Measurements from ENCODE around the gene TOR1AIP1.

TOR1AIP1 gene

DNA sequence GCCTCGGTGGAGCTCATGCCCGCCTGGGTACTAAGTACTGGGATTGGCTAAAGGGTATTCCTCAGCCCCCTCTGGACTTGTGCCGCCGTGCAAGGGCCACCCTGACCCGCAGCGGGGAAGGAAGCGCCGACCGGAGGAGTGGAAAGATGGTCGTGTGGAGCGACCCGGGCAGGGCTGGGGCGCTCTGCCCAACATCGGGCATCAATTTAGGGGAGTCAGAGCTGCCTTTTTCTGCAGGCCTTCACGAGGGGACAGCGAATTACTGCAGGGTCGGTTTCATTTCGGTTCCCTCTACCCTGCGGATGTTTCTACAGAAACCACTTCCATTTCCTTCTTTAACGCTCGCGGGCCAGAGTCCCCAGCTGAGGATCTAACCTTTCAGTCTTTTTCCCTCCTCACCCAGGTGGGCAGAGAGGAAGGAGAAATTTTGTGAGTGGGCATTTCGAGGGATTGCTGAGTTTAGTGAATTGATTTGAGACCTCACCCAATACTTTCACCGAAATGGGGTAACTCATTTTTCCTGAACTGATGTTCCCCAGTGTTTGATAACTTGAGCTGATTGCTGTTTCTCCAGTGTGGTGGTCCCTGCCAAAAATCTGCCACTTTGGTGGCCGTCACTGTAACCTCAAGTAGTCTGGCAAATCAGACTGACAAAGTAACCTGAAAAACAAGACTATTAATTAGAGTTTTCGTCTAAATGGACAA is 1.1 kb downstream of the TOR1AIP1 start:
- peak in 1 of 2 experiments; percentile 7 for DNase-seq

DNA sequence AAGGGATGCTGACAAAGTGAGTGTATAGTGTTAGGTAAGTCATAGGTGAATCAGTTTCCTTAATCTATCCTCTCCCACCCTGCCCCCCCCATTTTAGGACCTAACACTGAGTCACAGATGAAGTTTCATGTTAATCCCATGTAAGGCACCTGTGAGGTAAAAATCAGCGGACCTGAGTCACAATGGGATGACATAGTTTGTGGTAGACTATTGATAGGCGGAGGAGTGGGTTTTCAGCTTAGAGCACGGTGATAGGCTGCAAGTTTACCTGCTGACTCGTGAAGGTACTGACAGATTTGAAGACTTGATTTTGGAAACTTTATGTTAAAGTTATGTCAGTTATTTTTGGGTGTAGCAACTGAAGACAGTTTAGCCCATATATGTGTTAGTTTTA is 1.7 kb downstream of the TOR1AIP1 start:
- peak; percentile 42 to 57 for DNase-seq

DNA sequence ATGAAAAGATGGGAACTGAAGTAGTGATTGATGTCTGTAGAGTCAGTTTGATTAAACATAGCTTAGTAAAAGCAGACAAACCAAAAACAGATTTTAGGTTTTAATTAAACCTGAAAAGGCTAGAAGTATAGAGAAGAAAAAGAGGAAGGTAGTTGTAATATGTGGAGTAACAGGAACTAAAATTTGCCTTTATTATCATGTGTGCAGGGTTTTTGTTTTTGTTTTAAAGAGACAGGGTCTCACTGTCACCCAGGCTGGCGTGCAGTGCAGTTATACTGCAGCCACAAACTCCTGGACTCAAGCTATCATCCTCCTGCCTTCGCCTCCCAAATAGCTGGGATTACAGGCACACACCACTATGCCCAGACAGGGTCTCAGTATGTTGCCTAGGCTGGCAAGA is 6.0 kb downstream of the TOR1AIP1 start:
- no peak for DNase-seq

DNA sequence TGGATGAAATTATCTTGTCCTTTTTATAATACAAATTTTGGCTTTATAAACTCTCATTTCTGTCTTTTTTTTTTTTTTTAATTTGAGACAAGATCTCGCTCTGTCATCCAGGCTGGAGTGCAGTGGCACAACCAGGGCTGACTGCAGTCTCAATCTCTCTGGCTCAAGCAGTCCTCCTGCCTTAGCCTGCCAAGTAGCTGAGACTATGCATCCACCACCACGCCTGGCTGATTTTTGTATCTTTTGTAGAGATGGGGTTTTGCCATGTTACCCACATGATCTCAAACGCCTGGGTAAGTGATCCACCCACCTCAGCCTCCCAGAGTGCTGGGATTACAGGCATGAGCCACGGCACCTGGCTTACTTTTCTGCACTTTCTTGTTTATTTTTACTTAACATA is 7.5 kb downstream of the TOR1AIP1 start:
- DNase-seq: no peak

DNA sequence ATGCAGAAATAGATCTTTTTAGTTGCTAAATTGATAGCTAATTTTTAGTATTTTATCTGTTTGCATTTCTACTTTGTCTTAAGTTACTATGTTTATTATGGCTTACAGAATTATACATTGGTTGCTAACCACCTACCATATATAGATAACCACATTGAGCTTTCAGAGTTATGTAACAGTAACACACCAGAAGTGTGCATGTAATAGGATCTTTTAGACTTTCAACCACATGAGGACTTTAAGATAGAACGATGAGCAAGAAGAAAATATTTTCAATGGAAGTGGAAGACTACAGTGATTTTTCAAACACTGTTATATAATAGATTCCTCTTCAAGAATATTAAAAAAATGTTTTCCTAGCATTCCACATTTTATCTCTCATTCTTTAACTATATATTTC is 28.8 kb downstream of the TOR1AIP1 start:
- no peak for DNase-seq

DNA sequence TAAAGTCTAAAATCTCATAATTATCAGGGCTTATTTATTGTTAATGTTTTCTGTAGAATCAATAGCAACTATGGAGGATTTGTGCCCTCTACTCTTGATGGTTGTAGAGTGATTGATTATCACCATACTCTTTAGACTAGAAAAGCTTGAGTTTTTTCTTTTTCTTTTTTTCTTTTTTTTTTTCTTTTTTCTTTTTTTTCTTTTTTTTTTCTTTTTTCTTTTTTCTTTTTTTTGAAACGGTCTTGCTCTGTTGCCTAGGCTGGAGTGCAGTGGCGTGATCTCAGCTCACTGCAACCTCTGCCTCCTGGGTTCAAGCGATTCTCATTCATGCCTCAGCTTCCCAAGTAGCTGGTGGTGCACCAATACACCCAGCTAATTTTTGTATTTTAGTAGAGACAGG is 29.7 kb downstream of the TOR1AIP1 start:
- DNase-seq: no peak

DNA sequence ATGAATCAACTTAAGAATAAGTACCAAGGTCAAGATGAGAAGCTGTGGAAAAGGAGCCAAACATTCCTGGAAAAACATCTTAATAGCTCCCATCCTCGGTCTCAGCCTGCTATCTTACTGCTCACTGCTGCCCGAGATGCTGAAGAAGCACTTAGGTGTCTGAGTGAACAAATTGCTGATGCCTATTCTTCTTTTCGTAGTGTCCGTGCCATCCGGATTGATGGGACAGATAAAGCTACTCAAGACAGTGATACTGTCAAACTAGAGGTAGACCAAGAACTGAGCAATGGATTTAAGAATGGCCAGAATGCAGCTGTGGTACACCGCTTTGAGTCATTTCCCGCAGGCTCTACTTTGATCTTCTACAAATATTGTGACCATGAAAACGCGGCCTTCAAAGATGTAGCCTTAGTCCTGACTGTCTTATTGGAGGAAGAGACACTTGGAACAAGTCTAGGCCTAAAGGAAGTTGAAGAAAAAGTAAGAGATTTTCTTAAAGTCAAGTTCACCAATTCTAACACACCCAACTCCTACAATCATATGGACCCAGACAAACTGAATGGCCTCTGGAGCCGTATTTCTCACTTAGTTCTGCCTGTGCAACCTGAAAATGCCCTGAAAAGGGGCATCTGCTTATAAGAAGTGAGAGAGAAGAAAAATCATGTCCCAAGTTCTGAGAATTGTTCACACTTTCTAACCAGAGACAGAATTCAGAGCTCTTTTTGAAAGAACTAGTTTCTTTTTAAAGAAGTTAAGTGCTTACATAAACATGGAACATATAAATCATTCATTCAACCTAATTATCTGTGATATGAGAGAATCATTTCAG is 35.7 kb downstream of the TOR1AIP1 start:
- DNase-seq: no peak

DNA sequence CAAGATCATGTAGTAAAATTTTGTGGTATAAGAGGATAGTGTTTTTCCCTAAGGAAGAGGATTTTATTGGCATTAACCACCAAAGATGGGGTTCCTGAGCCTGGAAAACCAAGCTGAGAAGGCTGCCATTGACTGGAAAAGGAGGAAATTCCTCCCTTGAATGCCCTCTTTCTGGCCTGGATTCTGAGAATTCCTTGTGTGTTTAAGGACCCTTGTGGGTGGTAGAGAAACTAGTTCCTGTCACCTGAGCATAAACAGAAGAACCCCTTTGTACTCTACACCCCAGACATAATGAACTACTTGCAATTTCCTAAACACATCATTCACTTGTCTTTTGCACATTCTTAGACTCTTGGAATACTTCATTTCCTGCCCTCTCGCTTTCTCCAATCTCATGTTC is 39.4 kb downstream of the TOR1AIP1 start:
- DNase-seq: no peak

DNA sequence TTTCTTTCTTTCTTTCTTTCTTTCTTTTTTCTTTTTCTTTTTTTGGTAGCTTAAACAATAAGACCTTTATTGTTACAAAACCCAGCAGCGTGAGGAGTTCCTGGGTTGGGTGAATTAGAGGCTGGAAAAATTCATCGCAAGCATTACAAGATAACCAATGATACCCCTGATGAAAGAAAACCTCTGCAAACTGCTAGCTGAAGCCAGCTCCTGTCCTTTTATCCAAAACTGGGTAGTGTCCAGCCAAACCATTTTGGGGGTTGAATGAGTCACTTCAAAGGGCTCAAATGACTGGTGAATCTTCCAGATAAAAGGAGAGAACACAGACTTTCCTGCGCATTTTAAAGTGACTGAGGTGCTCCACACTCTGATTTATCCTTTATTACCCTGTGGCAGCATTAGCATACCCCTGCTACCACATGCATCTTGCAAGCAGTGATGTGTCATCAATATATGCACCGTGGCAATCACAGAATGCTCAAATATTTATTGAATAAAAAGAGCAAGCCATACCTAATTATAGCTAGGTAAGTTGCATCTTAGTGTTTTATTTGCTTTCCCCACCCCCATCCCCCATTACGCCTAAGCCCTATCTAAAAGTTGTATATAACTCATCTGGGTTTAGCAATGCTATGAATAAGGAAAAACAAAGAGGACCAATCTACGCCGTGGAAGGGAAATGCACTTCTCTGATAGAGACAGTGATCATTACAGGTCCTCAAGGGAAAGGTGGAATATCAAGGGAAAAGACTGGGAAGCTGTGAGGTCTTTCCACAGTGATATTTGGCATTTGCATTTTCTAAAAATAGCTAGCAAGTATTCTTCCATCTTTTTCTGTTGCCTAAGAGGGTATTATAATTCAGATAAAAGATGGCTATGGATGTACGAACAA is 40.1 kb downstream of the TOR1AIP1 start:
- DNase-seq: no peak

DNA sequence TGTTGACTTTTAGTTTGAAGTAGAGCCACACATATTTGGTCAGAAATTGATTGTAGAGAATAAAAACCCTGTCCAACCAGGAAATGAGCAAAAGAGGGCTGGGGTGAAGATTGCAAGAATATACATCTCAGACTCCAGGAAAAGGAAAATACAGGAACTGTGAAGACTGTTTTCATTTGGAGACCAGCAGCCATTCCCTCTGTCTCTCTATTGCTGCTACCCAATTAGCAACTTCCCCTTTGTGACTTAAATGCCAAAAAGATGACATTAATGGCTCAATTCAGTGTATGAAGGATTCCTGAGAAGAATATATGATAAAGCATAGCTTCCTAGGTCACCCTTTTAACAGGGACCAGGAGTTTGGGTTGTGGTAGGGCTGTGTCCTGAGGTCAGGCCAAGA is 40.9 kb downstream of the TOR1AIP1 start:
- no peak for DNase-seq

DNA sequence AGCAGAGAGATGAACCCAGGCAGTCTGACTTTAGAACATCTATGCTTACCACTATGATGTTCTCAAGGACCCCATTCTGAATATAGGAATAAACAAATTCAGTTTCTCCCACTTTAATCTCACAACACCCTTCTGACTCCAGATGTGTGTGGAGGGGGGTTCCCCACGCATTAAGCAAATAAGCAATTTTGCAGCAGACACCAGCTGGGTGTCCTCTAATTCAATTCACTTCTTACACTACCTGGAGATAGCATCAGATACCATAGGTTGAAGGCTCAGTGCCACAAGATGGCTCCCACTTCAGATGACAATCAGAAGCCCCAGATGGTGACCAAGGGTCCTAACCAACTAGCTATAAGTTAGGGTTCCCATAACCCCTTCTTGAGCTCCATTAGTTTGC is 42.2 kb downstream of the TOR1AIP1 start:
- DNase-seq: no peak

DNA sequence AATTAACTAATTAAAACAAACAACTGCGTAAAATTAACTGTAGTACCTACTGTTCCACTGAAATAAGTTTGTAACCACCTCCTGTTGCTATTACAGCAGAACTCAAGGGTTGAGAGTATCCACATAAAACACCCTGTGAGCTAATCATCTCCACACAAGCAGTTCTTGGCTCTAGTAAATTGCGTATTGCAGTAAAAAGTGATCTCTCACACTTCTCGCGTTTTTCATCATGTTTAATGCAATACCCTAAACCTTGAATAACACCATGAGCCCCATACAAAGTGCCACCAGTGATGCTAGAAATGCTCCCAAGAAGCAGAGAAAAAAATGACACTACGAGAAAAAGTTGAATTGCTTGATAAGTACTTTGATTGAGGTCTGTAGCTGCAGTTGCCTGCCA is 43.2 kb downstream of the TOR1AIP1 start:
- DNase-seq: no peak

DNA sequence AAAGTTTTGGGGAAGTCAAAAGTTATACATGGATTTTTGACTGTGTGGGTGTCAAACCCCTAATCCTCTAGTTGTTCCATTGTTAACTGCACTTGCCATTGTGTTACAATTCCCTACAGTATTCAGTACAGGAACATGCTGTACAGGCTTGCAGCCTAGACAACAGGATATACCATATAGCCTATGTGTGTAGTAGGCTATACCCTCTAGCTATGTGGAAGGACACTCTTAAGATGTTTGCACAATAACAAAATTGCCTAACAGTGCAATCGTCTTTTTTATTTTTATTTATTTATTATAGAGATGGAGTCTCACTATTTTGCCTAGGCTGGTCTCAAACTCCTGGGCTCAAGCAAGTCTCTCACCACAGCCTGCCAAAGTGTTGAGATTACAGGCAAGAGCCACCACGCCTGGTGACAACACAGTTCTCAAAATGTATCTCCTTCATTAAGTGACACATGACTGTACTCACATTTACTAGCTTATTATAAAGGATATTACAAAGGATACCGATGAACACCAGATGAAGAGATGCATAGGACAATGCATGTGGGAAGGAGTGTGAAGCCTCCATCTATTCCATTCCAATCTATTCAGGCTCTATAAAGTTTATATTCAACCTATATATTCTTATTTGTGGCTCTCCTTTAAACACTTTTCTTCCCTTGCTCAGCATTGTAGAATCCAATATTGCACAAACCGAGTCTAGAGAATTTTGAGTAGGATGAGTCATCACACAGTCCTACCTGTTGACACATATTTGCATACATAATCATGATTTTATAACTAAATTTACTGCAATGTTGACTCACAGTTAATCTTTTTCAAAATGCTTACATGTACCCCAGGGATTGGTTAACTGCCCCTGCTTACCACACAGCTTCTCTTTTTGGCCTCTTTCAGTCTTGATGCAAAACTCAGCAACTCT is 44.1 kb downstream of the TOR1AIP1 start:
- no peak for DNase-seq

DNA sequence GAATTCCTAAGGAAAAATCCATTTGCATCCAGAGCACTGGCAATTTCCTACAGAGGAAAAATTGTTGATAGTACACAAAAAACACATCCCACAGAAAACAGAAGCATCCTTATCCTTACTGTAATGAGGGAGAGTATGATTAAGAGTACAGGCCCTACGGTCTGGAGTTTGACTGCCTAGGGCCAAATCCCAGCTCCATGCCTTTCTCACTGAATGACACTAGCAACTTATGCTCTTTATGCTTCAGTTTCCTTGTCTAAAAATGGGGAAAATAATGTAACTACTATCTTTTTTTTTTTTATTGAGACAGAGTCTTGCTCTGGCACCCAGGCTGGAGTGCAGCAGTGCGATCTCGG is 44.7 kb downstream of the TOR1AIP1 start:
- DNase-seq: no peak

DNA sequence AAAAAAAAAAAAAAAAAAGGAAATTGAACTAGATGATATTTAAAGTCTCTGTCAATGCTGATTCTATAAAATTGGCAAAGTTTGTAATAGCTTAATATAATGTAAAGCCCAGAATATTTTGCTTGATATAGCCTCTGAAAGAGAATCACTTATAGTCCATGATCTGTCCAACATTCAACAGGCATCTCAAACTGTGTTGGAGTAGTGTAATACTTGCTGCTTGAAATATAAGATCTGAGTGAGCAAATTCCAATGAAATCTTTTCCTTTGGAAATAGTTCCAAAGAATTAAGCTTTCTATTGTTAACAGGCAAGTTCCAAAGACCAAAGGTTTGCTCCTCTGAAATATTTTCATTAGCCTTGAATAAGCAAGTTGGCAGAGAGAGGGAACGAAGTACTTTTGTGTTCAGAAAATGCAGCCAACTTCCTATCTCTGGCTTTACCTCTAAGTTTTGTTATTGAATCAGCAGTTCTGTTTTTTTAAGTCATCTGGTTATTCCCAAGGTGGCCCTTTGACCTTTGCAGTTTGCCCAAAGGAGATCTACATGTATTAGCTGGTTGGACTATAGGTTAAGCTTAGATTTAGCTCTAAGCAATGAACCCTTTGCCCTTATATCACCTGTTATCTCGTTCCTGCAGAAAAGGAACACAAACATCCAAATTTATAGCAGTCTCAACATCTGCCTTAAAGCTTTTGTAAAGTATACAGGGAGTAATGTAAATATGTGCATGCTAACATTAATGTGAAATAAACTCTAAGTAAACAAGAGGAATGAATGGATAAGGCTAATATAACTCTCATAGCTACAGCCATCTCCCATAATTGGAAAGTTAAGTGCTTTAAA is 48.1 kb downstream of the TOR1AIP1 start:
- DNase-seq: no peak

DNA sequence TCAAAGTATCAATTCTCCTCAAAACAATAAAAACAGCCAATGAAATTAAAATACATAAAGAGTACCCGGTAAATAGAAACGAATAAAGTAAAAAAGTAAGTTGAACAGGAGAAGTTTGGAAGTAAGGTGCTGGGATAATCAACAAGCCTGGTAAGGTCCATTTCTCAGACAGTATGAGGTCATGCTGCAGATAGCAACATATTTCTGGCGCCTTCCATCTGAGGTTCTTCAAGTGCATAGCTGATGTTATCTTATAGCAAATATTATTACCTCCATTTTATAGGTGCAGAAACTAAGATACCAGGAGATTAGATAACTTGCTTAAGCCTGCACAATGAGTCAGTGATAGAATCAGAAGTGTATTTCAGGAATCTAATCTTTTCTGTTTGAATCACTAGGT is 48.8 kb downstream of the TOR1AIP1 start:
- no peak for DNase-seq

DNA sequence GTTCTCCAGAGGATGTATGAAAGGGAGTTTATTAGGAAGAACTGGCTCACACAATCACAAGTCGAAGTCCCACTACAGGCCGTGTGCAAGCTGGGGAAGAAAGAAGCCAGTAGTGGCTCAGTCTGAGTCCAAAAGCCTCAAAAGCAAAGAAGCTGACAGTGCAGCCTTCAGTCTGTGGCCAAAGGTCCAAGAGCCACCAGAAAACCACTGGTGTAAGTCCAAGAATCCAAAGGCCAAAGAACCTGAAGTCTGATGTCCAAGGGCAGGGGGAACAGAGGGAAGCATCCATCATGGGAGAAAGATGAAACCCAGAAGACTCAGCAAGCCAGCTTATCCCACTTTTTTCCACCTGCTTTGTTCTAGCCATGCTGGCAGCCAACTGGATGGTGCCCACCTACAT is 51.1 kb downstream of the TOR1AIP1 start:
- DNase-seq: no peak

DNA sequence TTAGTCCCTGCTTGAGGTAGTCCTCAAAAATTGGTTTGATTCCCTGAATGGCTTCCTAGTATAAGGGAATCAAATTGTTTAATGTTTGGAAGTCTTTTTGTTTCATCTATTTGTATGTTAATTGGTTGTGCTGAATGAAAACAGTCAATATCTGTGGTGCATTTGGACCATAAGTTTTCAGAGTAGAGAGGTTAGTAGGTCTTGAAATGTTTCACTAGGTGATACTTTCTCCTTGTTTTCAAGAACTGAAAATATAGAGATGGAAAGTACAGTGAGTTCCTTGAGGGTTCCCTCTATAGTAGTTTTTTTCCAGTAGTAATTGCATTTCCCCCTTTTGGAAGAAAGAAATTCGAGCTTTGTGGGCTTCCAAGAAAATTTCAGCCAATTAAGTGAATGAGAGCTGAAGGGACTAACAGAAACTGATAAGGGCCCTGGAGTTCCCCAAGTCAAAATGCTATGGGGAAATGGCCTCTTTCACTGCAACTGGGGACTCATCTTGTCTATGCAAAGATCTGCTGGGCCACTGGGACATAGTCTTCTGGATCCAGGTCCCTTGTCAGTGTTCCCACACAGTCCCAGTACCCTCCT is 53.9 kb downstream of the TOR1AIP1 start:
- no peak for DNase-seq

DNA sequence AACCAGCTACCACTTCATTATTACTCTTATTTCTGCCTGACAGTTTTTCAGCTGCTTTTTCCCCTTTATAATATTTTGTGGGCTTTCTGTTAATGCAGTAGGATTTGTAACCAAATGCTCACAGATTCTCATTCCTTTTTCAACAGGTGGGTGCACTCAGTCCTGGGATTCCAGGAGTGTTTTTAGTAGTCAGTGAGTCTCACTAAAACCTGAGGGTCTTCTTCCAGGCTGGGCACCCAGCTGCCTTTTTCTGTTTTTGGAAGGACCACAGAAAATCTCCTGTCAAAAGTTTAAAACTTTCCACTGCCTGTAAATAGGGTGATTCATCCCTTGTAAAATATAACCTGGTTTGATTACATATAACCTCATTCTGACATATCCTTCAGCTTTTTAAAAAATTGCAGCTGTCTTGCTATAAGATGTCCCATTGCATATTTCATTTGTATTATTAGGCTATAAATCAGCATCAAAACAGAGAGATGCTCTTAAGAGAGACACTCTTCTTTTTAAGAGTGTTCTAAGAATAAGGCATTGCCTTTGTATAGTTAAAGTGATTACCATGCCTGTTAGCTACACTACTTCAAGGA is 55.7 kb downstream of the TOR1AIP1 start:
- DNase-seq: no peak

DNA sequence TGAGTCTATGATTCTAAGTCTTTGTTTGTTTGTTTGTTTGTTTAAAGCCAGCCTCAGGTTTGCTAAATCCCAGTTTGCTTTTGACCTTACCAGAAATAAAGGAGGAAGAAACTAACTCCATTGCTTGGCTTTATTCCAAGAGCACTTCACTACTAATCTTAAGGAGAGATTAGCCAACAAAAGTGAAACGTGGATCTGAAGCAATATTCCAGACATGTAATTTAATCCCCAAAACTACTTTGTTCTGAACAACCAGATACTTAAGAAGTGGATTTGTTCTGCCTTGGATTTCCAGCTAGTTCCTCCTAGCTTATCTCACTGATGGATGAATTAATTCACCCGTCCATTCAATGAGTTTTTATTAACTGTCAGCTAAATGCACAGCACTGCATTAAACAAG is 56.7 kb downstream of the TOR1AIP1 start:
- no peak for DNase-seq

DNA sequence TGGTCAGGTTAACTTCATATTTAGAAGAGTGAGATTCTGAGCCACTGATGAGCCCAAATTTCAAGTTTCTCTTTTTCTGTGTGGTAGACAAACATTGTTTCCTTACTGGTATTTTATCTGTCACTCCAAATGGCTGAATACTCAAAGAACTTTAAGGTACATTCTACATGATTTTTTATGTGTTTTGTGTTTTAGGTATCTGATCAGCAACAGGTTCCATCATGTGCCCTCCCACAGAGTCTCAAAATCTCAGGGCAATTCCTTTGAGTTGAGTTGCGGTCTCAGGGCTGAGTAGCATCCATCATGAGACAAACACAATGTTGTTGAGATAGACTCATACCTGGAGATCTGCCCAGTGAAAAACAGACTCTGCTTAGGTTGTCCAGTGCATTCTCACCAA is 57.9 kb downstream of the TOR1AIP1 start:
- DNase-seq: no peak

Data from activated CD4-positive, alpha-beta T cell treated with anti-CD3 and anti-CD28 coated beads, Interleukin-2, amount 50 U/mL, for 48 hours (primary cell).